HL-60/S4 treated with phorbol 12-myristate 13-acetate at 8.2 ng/mL for 4 days and 3 days (cell line): ENCODE results near the gene WDFY3.
"Not testable (repeated sequence)": the region's sequence is repeated elsewhere in the genome, so short reads cannot be mapped to it uniquely, and the experiment has no call there.

Experiments used
- in situ Hi-C: fragments of 300-500 bp; cut with MboI; formaldehyde crosslinking; loops from 2 replicates; pipeline ENCODE4 v1.15.0; 2022; ENCODE audit warnings: low sequenced_read_pairs

Gene WDFY3

GRCh38 chr4:84806541-84806940 lies 159.9 kb downstream of the WDFY3 start:
- in situ Hi-C loops, result not testable (repeated sequence)

- in situ Hi-C loops, result no loop called here
These were observed 162.4 kb downstream of the WDFY3 start for GRCh38 chr4:84804136-84804535.

- in situ Hi-C loops, result no loop called here
These were observed 162.8 kb downstream of the WDFY3 start for GRCh38 chr4:84803720-84804119.

GRCh38 chr4:84803116-84803515 lies 163.4 kb downstream of the WDFY3 start:
- in situ Hi-C loops, result no loop called here

GRCh38 chr4:84800256-84800655 lies 166.2 kb downstream of the WDFY3 start:
- in situ Hi-C loops, result no loop called here

GRCh38 chr4:84799318-84799717 lies 167.2 kb downstream of the WDFY3 start:
- in situ Hi-C loops, result no loop called here

GRCh38 chr4:84796394-84796793 lies 170.1 kb downstream of the WDFY3 start:
- in situ Hi-C loops, result no loop called here

- in situ Hi-C loops, result no loop called here
These were observed 173.9 kb downstream of the WDFY3 start for GRCh38 chr4:84792366-84793301.

- in situ Hi-C loops, result no loop called here
These were observed 175.5 kb downstream of the WDFY3 start for GRCh38 chr4:84790769-84791565.

- in situ Hi-C loops, result no loop called here
These were observed 180.0 kb downstream of the WDFY3 start for GRCh38 chr4:84786478-84786877.

- in situ Hi-C loops, result no loop called here
These were observed 184.0 kb downstream of the WDFY3 start for GRCh38 chr4:84782517-84782916.

GRCh38 chr4:84780719-84781118 lies 185.8 kb downstream of the WDFY3 start:
- in situ Hi-C loops, result no loop called here

- in situ Hi-C loops, result no loop called here
These were observed 188.4 kb downstream of the WDFY3 start for GRCh38 chr4:84778041-84778440.

- in situ Hi-C loops, result no loop called here
These were observed 199.3 kb downstream of the WDFY3 start for GRCh38 chr4:84767168-84767567.

- in situ Hi-C loops, result no loop called here
These were observed 213.0 kb downstream of the WDFY3 start for GRCh38 chr4:84753321-84753972.

GRCh38 chr4:84751707-84752106 lies 214.8 kb downstream of the WDFY3 start:
- in situ Hi-C loops, result no loop called here

GRCh38 chr4:84750960-84751283 lies 215.6 kb downstream of the WDFY3 start:
- in situ Hi-C loops, result no loop called here

GRCh38 chr4:84750260-84750959 lies 216.1 kb downstream of the WDFY3 start:
- in situ Hi-C loops, result no loop called here

GRCh38 chr4:84740057-84740456 lies 226.4 kb downstream of the WDFY3 start:
- in situ Hi-C loops, result loop anchor here (25.0 kb wide), 1 partner anchor 222 kb away; the partner anchor contains the start of gene WDFY3

GRCh38 chr4:84738622-84739021 lies 227.9 kb downstream of the WDFY3 start:
- in situ Hi-C loops, result loop anchor here (25.0 kb wide), 1 partner anchor 224 kb away; the partner anchor contains the start of gene WDFY3

GRCh38 chr4:84737656-84738055 lies 228.8 kb downstream of the WDFY3 start:
- in situ Hi-C loops, result loop anchor here (25.0 kb wide), 1 partner anchor 225 kb away; the partner anchor contains the start of gene WDFY3
